ENCODE measurements around the gene EEF1AKMT4.

EEF1AKMT4 gene

GRCh38 chr3:184257083-184257915 is 7.8 kb downstream of the EEF1AKMT4 start:
- no peaks in the 10 kb centered on the region for H3K36me3 ChIP-seq
- no peak for TF ChIP-seq CTCF (IDR thresholded peaks at IDR 0.05; ENCODE audit: low read depth, low read length)
- H3K4me1 ChIP-seq, result no peaks in the 10 kb centered on the region
- H3K27me3 ChIP-seq, result 0 out of 2 replicates have a peak, but pooled peaks cover 2% of the 10 kb centered on the region
- DNase-seq, result no peak
- no peaks in the 10 kb centered on the region for H3K9me3 ChIP-seq
- no peak overlapping the region for H3K4me3 ChIP-seq (ENCODE audit: low read depth, low read length)

GRCh38 chr3:184258926-184259325 is 9.5 kb downstream of the EEF1AKMT4 start:
- Histone ChIP-seq H3K4me1 (no peaks in the 10 kb centered on the region), H3K27me3 (peaks cover 5% of the 10 kb centered on the region; the same call in 1 of the 2 replicates), H3K4me3 (ENCODE audit: low read depth, low read length) (no peak overlapping the region), H3K9me3 (no peaks in the 10 kb centered on the region), H3K36me3 (no peaks in the 10 kb centered on the region)
- no peak for DNase-seq
- TF ChIP-seq CTCF (IDR thresholded peaks at IDR 0.05; ENCODE audit: low read depth, low read length), result no peak

- Histone ChIP-seq H3K36me3 (no peaks in the 10 kb centered on the region), H3K4me3 (ENCODE audit: low read depth, low read length) (no peak overlapping the region), H3K9me3 (no peaks in the 10 kb centered on the region), H3K4me1 (no peaks in the 10 kb centered on the region), H3K27me3 (peaks cover 5% of the 10 kb centered on the region; the same call in 1 of the 2 replicates)
- TF ChIP-seq CTCF (IDR thresholded peaks at IDR 0.05; ENCODE audit: low read depth, low read length), result no peak
- no peak for DNase-seq
Observed at GRCh38 chr3:184259396-184259877, 10.0 kb downstream of the EEF1AKMT4 start.

GRCh38 chr3:184259878-184260723 is 10.6 kb downstream of the EEF1AKMT4 start:
- Histone ChIP-seq H3K27me3 (peaks cover 5% of the 10 kb centered on the region; the same call in 1 of the 2 replicates), H3K36me3 (no peaks in the 10 kb centered on the region), H3K4me3 (ENCODE audit: low read depth, low read length) (peak overlapping the region; percentile 67), H3K4me1 (no peaks in the 10 kb centered on the region), H3K9me3 (no peaks in the 10 kb centered on the region)
- DNase-seq, result peak; percentile 55
- no peak for TF ChIP-seq CTCF (IDR thresholded peaks at IDR 0.05; ENCODE audit: low read depth, low read length)

- peaks cover 5% of the 10 kb centered on the region; the same call in 1 of the 2 replicates for H3K27me3 ChIP-seq
- no peaks in the 10 kb centered on the region for H3K9me3 ChIP-seq
- no peaks in the 10 kb centered on the region for H3K4me1 ChIP-seq
- no peaks in the 10 kb centered on the region for H3K36me3 ChIP-seq
- DNase-seq, result peak; percentile 32
- peak overlapping the region; percentile 67 for H3K4me3 ChIP-seq (ENCODE audit: low read depth, low read length)
- no peak for TF ChIP-seq CTCF (IDR thresholded peaks at IDR 0.05; ENCODE audit: low read depth, low read length)
Observed at GRCh38 chr3:184260724-184261269, 11.3 kb downstream of the EEF1AKMT4 start.

All from BE2C (cell line).